K562 (cell line): ENCODE data around the gene NLRP6. TPM values are rescaled to one million over a fixed set of nuclear protein-coding genes. Genes with fewer than 3 reads are reported as not detected.
A peak's percentile ranks its signal among the peaks of the same experiment; 100 is the strongest.

Experiments used
- ATAC-seq: fragments of 200-7000 bp; cut with Tn5 transposase; 3 replicates; pipeline ENCODE4 v1.9.1; 2020; ENCODE audit warnings: moderate library complexity
- BruUV-seq: library from RNA; stranded (reverse); fragments of 400-500 nt; replicated peaks from 2 replicates; lab custom pipeline; 2021; lab: Mats Ljungman, UMichigan
- CTCF ChIA-PET: fragments of 300-600 bp; formaldehyde crosslinking; extraction: SDS; loops from one replicate; lab custom pipeline; 2021; ENCODE audit warnings: low intra/inter-chr PET ratio; lab: Yijun Ruan, JAX
- POLR2A ChIA-PET: fragments of 300-600, 350-650 bp; sonication (Branson Sonifier 250); formaldehyde crosslinking; extraction: SDS; loops from one replicate; lab custom pipeline; 2021; ENCODE audit warnings: antibody characterized with exemption, inconsistent platforms; lab: Yijun Ruan, JAX
- DNase-seq, 4 experiments: peaks; one replicate each; pipeline versions ENCODE4 v3.0.0 to v3.0.0-alpha.2; 2011 to 2018; ENCODE audit warnings: low spot score in 3 of 4, mixed read lengths in 3 of 4; ENCODE audit errors: extremely low read depth in 1 of 4
- FAIRE-seq: peaks from 2 replicates; lab custom pipeline; 2011; peaks lifted over from hg19 to GRCh38; lab: Jason Lieb, UNC
- H2AFZ ChIP-seq: 2 replicates; pipeline ENCODE4 v1.6.0; 2011; ENCODE audit warnings: low read depth, low read length, control low read depth, inconsistent platforms
- H3K27ac ChIP-seq: fragments of 200-600 bp; 3 replicates; pipeline ENCODE4 v1.8.0; 2011; ENCODE audit warnings: low read depth, mild to moderate bottlenecking, control low read depth, inconsistent platforms, low read length, moderate library complexity, mixed read lengths; ENCODE audit errors: extremely low read depth
- H3K27me3 ChIP-seq, 2 experiments: fragments of 300-600 bp in 1 of 2; 2 replicates in 1 of 2; 3 replicates in 1 of 2; pipeline versions ENCODE4 v1.6.0 to v1.8.0; 2011; ENCODE audit warnings: inconsistent platforms in 2 of 2, low read length in 2 of 2, mild to moderate bottlenecking in 1 of 2, mixed read lengths in 1 of 2, moderate library complexity in 1 of 2; ENCODE audit not compliant: control insufficient read depth in 2 of 2, insufficient read depth in 2 of 2
- H3K36me3 ChIP-seq: fragments of 300-600 bp; 3 replicates; pipeline ENCODE4 v1.8.0; 2011; ENCODE audit warnings: mild to moderate bottlenecking, low read length, inconsistent platforms; ENCODE audit not compliant: control insufficient read depth, insufficient read depth
- H3K4me1 ChIP-seq, 2 experiments: fragments of 200-600 bp in 1 of 2; replicated peaks in 1 of 2; 2 replicates in 1 of 2; 3 replicates in 1 of 2; pipeline versions ENCODE4 v1.5.1 to v1.8.0; 2011; ENCODE audit warnings: inconsistent platforms in 2 of 2, low read length in 2 of 2, mild to moderate bottlenecking in 1 of 2, mixed read lengths in 1 of 2, moderate library complexity in 1 of 2; ENCODE audit not compliant: control insufficient read depth in 2 of 2, insufficient read depth in 2 of 2
- H3K4me2 ChIP-seq: 2 replicates; pipeline ENCODE4 v1.6.1; 2011; ENCODE audit warnings: low read length, control low read depth, inconsistent platforms, mixed read lengths; ENCODE audit not compliant: insufficient read depth
- H3K4me3 ChIP-seq: fragments of 200-600 bp; sonication (generic), shearing (Covaris generic); 2 replicates; pipeline ENCODE4 v1.5.1; 2016; ENCODE audit warnings: control low read depth, inconsistent platforms
- H3K79me2 ChIP-seq: fragments of 200-600 bp; 3 replicates; pipeline ENCODE4 v1.8.0; 2011; ENCODE audit warnings: low read length, inconsistent platforms; ENCODE audit not compliant: control insufficient read depth, insufficient read depth
- H3K9ac ChIP-seq, 2 experiments: 2 replicates each; pipeline versions ENCODE4 v1.6.0 to v1.6.1; 2011; ENCODE audit warnings: low read depth in 2 of 2, low read length in 2 of 2, control low read depth in 1 of 2, inconsistent platforms in 1 of 2, mild to moderate bottlenecking in 1 of 2, mixed read lengths in 1 of 2; ENCODE audit not compliant: insufficient read depth in 1 of 2
- H3K9me1 ChIP-seq: one replicate; pipeline ENCODE4 v1.6.0; 2011; ENCODE audit warnings: inconsistent platforms, mild to moderate bottlenecking, low read length, moderate library complexity; ENCODE audit not compliant: control insufficient read depth, insufficient read depth
- H3K9me3 ChIP-seq: replicated peaks from 2 replicates; pipeline ENCODE4 v1.5.1; 2011; ENCODE audit warnings: low read depth, low read length, inconsistent platforms; ENCODE audit not compliant: control insufficient read depth, insufficient read depth
- H4K20me1 ChIP-seq: replicated peaks from 2 replicates; pipeline ENCODE4 v1.6.1; 2011; ENCODE audit warnings: low read length, inconsistent platforms, mixed read lengths; ENCODE audit not compliant: control insufficient read depth, insufficient read depth
- FOXA3 ChIP-seq, 2 experiments: fragments of 450-650 bp in 1 of 2; sonication (generic) in 1 of 2; formaldehyde crosslinking; IDR thresholded peaks in 1 of 2; conservative IDR thresholded peaks in 1 of 2; 2 replicates each; pipeline versions ENCODE4 v1.4.0 to v1.8.0; 2020 to 2022; ENCODE audit warnings: mild to moderate bottlenecking in 2 of 2, missing genetic modification reagents in 1 of 2
- ZNF263 ChIP-seq: sonication (generic); formaldehyde crosslinking; IDR thresholded peaks from 2 replicates; pipeline ENCODE4 v1.8.0; 2022; ENCODE audit warnings: mild to moderate bottlenecking, missing genetic modification reagents, borderline replicate concordance
- WGBS: fragments of 100-300 bp; shearing (Covaris generic); methylation state at CpG from one replicate; pipeline ENCODE4 v1.1.6; 2016; ENCODE audit warnings: low coverage, mixed read lengths; ENCODE audit not compliant: insufficient coverage; ENCODE audit errors: missing lambda C conversion rate; 5-methylcytosine and 5-hydroxymethylcytosine counted together
- in situ Hi-C: fragments of 300-500 bp; cut with MboI; formaldehyde crosslinking; loops from 4 replicates; pipeline ENCODE4 v1.15.0; 2018; ENCODE audit warnings: inconsistent platforms, mixed read lengths
- intact Hi-C: fragments of 100-400 bp; cut with micrococcal nuclease; formaldehyde crosslinking; loops from 2 replicates; pipeline ENCODE4 v1.14.2; 2022
- polyA plus RNA-seq, 8 experiments: library from polyadenylated mRNA; depleted of rRNA in 4 of 8; stranded (reverse) in 5 of 8; unstranded in 3 of 8; fragments of >200 nt; fragmentation: Nextera tagmentation in 2 of 8; fragmentation: Illumina TruSeq in 1 of 8; extraction: Ambion mirVana in 2 of 8; extraction: Trizol in 1 of 8; gene quantifications; 2 replicates each; pipeline versions ENCODE4 v1.2.1 to v1.2.3, GENCODE V29; 2011 to 2014; ENCODE audit warnings: inconsistent platforms in 1 of 8, missing spikeins in 1 of 8
- total RNA-seq, 7 experiments: library from RNA; depleted of rRNA in 6 of 7; stranded (reverse); fragments of >200 nt in 6 of 7; fragmentation: Illumina TruSeq in 2 of 7; extraction: Trizol in 2 of 7; gene quantifications; 2 replicates each; pipeline versions ENCODE4 v1.2.1 to v1.2.3, GENCODE V29; 2011 to 2021; ENCODE audit warnings: low replicate concordance in 1 of 7

NLRP6 gene
- total and polyA plus RNA-seq, 9 of the 15 experiments (the other 6 are each of a cell fraction or from before 2014, with no cell fraction given): 0.03 to 0.18 (median 0.15) TPM; not detected in 5

- Histone ChIP-seq H3K4me2 (no peak overlapping the region), H2AFZ (0 out of 2 replicates have a peak overlapping the region, but pooled peaks have one; percentile 12), H3K79me2 (peaks cover 23% of the 10 kb centered on the region), H3K9me3 (no peaks in the 10 kb centered on the region; the same call in 1 of the 2 replicates), H3K9me1 (no peaks in the 10 kb centered on the region), H4K20me1 (no peaks in the 10 kb centered on the region), H3K4me3 (no peak overlapping the region), H3K4me1 (peaks cover 20 to 40% of the 10 kb centered on the region in 2 experiments), H3K27ac (no peak overlapping the region), H3K9ac (peak overlapping the region in 1 of 2 experiments; percentile 78; a peak in 2 of 4 replicates)
- intact Hi-C loops: no loop called here
- POLR2A ChIA-PET: interaction anchor here (0.6 to 2.1 kb wide), 5 partner anchors 10 to 199 kb away, joined by 3 to 10 read pairs (median 4); partner anchors contain the start of genes BET1L and RIC8A
- CTCF ChIA-PET: no interaction called here
- no TSS peak for BruUV-seq
- no peak for FAIRE-seq
- 91% methylated on average over 17 of the region's 17 CpGs for WGBS
- no peak for ATAC-seq
- TF ChIP-seq ZNF263 (CRISPR knock-in tag) (no peak), FOXA3 (CRISPR knock-in tag; conservative IDR thresholded peaks at IDR 0.05 in 1 of 2, IDR thresholded peaks at IDR 0.05 in 1 of 2) (0 out of 4 replicates have a peak, but pooled peaks of 1 of the 2 experiments have one; percentile 48)
- TF ChIP-seq, all 486 proteins: peak for 1
- H3K27me3 ChIP-seq: no peaks in the 10 kb centered on the region
- DNase-seq: no peak
- in situ Hi-C loops: no loop called here
- H3K36me3 ChIP-seq: 0 out of 3 replicates have a peak, but pooled peaks cover 3% of the 10 kb centered on the region
Measured at GRCh38 chr11:306645-307371, 28.6 kb downstream of the NLRP6 start.
